ENCODE data around the gene IZUMO4. TPM values are rescaled to one million over a fixed set of nuclear protein-coding genes. Genes with fewer than 3 reads are reported as not detected.

The IZUMO4 gene
- total RNA-seq, 1 experiment from 2014 or later = 5.3 TPM

- TSS peak; percentile 53 for BruUV-seq (replicated peaks)
- no peaks in the 10 kb centered on the region for H3K36me3 Mint-ChIP-seq (ENCODE audit: insufficient read depth, unreplicated experiment)
- intact Hi-C loops (cut with micrococcal nuclease) = no loop called here
Measured at GRCh38 chr19:2059422-2060201, 37.1 kb upstream of the IZUMO4 start.

GRCh38 chr19:2060884-2061494, 35.7 kb upstream of the IZUMO4 start:
- H3K4me3 Mint-ChIP-seq (ENCODE audit: unreplicated experiment) = peak overlapping the region; percentile 73
- no TSS peak for BruUV-seq (replicated peaks)
- intact Hi-C loops (cut with micrococcal nuclease) = loop anchor here (1.0 kb wide), 1 partner anchor 29 kb away; no protein-coding TSS in a partner anchor
- H3K4me1 Mint-ChIP-seq (ENCODE audit: insufficient read depth, unreplicated experiment) = peaks cover 16% of the 10 kb centered on the region
- peak; percentile 78 for DNase-seq (ENCODE audit: unreplicated experiment)
- H3K27me3 Mint-ChIP-seq (ENCODE audit: insufficient read depth, unreplicated experiment) = no peaks in the 10 kb centered on the region
- no peaks in the 10 kb centered on the region for H3K9me3 Mint-ChIP-seq (ENCODE audit: unreplicated experiment)
- ChIA-PET CTCF (interaction anchor here (0.9 to 1.3 kb wide), 2 partner anchors 41 to 43 kb away, joined by 3 to 6 read pairs; no protein-coding TSS in a partner anchor), POLR2A (interaction anchor here (1.0 to 3.5 kb wide), 14 partner anchors 9 to 119 kb away, joined by 3 to 49 read pairs (median 4); partner anchors contain the start of gene MKNK2)
- peak overlapping the region; percentile 95 for H3K27ac Mint-ChIP-seq (ENCODE audit: low read depth, unreplicated experiment)
- no peaks in the 10 kb centered on the region for H3K36me3 Mint-ChIP-seq (ENCODE audit: insufficient read depth, unreplicated experiment)
- TF ChIP-seq CTCF (IDR thresholded peaks at IDR 0.05; ENCODE audit: unreplicated experiment) = no peak

More at GRCh38 chr19:2059422-2060201, 37.1 kb upstream of the IZUMO4 start:
- DNase-seq (ENCODE audit: unreplicated experiment) = peak; percentile 97
- Mint-ChIP-seq H3K4me3 (ENCODE audit: unreplicated experiment) (peak overlapping the region; percentile 73), H3K27me3 (ENCODE audit: insufficient read depth, unreplicated experiment) (no peaks in the 10 kb centered on the region), H3K4me1 (ENCODE audit: insufficient read depth, unreplicated experiment) (peaks cover 19% of the 10 kb centered on the region), H3K9me3 (ENCODE audit: unreplicated experiment) (no peaks in the 10 kb centered on the region), H3K27ac (ENCODE audit: low read depth, unreplicated experiment) (peak overlapping the region; percentile 95)
- no peak for TF ChIP-seq CTCF (IDR thresholded peaks at IDR 0.05; ENCODE audit: unreplicated experiment)
- ChIA-PET POLR2A (interaction anchor here (0.6 to 3.5 kb wide), 18 partner anchors 8 to 784 kb away, joined by 3 to 49 read pairs (median 6); partner anchors contain the start of genes FAM174C and MKNK2), CTCF (interaction anchor here (0.6 to 1.3 kb wide), 2 partner anchors 40 to 1417 kb away, joined by 4 to 6 read pairs; no protein-coding TSS in a partner anchor)

GRCh38 chr19:2061495-2062388, 35.0 kb upstream of the IZUMO4 start:
- BruUV-seq (replicated peaks) = no TSS peak
- TF ChIP-seq CTCF (IDR thresholded peaks at IDR 0.05; ENCODE audit: unreplicated experiment) = no peak
- ChIA-PET CTCF (interaction anchor here (1.5 kb wide), 1 partner anchor 33 kb away, joined by 3 read pairs; no protein-coding TSS in a partner anchor), POLR2A (interaction anchor here (0.8 to 3.5 kb wide), 11 partner anchors 10 to 190 kb away, joined by 3 to 49 read pairs (median 3); partner anchors contain the start of genes MKNK2 and MOB3A)
- Mint-ChIP-seq H3K27me3 (ENCODE audit: insufficient read depth, unreplicated experiment) (no peaks in the 10 kb centered on the region), H3K27ac (ENCODE audit: low read depth, unreplicated experiment) (peak overlapping the region; percentile 19), H3K4me1 (ENCODE audit: insufficient read depth, unreplicated experiment) (peaks cover 16% of the 10 kb centered on the region), H3K36me3 (ENCODE audit: insufficient read depth, unreplicated experiment) (no peaks in the 10 kb centered on the region), H3K4me3 (ENCODE audit: unreplicated experiment) (peak overlapping the region; percentile 73), H3K9me3 (ENCODE audit: unreplicated experiment) (no peaks in the 10 kb centered on the region)
- peak; percentile 99 for DNase-seq (ENCODE audit: unreplicated experiment)
- intact Hi-C loops (cut with micrococcal nuclease) = loop anchor here (1.0 kb wide), 1 partner anchor 29 kb away; no protein-coding TSS in a partner anchor

Data from MCF 10A (cell line).